ENCODE measurements around the gene GABRR2. TPM values are rescaled to one million over a fixed set of nuclear protein-coding genes. Genes with fewer than 3 reads are reported as not detected.

The GABRR2 gene
- total and polyA plus RNA-seq, 2 of the 4 experiments (the other 2 are of a cell fraction), result 0.26 TPM; not detected in 1

DNA sequence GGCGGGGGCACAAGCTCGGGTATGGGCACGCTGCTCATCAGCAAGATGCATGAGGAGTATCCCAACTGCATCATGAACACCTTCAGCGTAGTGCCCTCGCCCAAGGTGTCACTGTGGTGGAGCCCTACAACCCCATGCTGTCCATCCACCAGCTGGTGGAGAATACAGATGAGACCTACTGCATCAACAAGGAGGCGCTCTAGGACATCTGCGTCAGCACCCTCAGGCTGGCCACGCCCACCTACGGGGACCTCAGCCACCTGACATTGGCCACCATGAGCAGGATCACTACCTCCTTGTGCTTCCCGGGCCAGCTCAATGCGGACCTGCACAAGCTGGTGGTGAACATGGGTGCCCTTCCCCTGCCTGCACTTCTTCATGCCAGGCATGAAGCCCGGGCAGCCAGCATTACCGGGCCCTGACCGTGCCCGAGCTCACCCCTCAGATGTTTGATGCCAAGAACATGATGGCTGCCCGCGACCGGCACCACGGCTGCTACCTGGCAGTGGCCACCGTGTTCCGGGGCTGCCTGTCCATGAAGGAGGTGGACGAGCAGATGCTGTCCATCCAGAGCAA is 12.8 kb downstream of the GABRR2 start:
- Histone ChIP-seq H4K91ac (ENCODE audit: insufficient read depth, low read depth, low read length) (no peak overlapping the region), H4K8ac (ENCODE audit: low read depth in 2 of 2, low read length in 2 of 2) (no peak overlapping the region), H3K9me3 (ENCODE audit: control insufficient read depth, insufficient read depth, low read length) (no peaks in the 10 kb centered on the region; the same call in none of the 2 replicates), H3K4ac (ENCODE audit: low read depth, low read length) (no peak overlapping the region), H2BK20ac (ENCODE audit: low read depth, low read length) (no peak overlapping the region), H3K27ac (ENCODE audit: insufficient read depth, low read length) (no peak overlapping the region), H3K23ac (ENCODE audit: low read depth, low read length) (no peak overlapping the region), H3K27me3 (ENCODE audit: control insufficient read depth, insufficient read depth, low read length) (peaks cover 15% of the 10 kb centered on the region), H2AK5ac (ENCODE audit: low read depth, low read length) (no peak overlapping the region), H2AFZ (replicated peaks; ENCODE audit: low read length, poor library complexity) (no peak overlapping the region), H3K4me1 (ENCODE audit: control insufficient read depth, insufficient read depth, low read length) (peaks cover 9% of the 10 kb centered on the region), H2AK9ac (replicated peaks; ENCODE audit: low read depth, low read length, poor library complexity) (no peak overlapping the region), H3K56ac (ENCODE audit: extremely low read depth, insufficient read depth, low read length) (no peak overlapping the region), H3K4me2 (ENCODE audit: low read depth, low read length) (no peak overlapping the region), H3K18ac (ENCODE audit: low read depth, low read length) (no peak overlapping the region), H2BK120ac (ENCODE audit: low read depth, low read length) (no peak overlapping the region), H3K9ac (ENCODE audit: low read depth, low read length) (no peak overlapping the region), H3K4me3 (ENCODE audit: insufficient read depth, low read depth, low read length) (no peak overlapping the region), H2BK5ac (ENCODE audit: low read depth, low read length, poor library complexity, severe bottlenecking) (no peak overlapping the region), H3K14ac (replicated peaks; ENCODE audit: low read depth, low read length) (no peak overlapping the region), H3K9me1 (ENCODE audit: insufficient read depth, low read length) (peaks cover 9% of the 10 kb centered on the region; the same call in 1 of the 2 replicates), H4K20me1 (ENCODE audit: insufficient read depth, low read length) (peaks cover 5% of the 10 kb centered on the region; the same call in 1 of the 2 replicates), H3K79me1 (ENCODE audit: low read depth in 1 of 2, low read length in 2 of 2) (no peaks in the 10 kb centered on the region), H2BK15ac (ENCODE audit: low read depth, low read length) (no peak overlapping the region), H4K5ac (ENCODE audit: low read depth, low read length) (no peak overlapping the region), H3K36me3 (ENCODE audit: control insufficient read depth, insufficient read depth, low read length) (no peaks in the 10 kb centered on the region)
- CTCF ChIA-PET, result interaction anchor here (1.4 kb wide), 1 partner anchor 10 kb away, joined by 4 read pairs; no protein-coding TSS in a partner anchor
- WGBS, 2 experiments (ENCODE audit: extremely low coverage in 2 of 2, insufficient read length in 1 of 2), result 97% methylated on average over 9 of the region's 22 CpGs; no CpG with 5 or more reads in 1 of the 2 experiments
- TF ChIP-seq RFX5 (IDR thresholded peaks at IDR 0.05; ENCODE audit: low read depth, low read length), result no peak
- no peak for TF ChIP-seq FOS (IDR thresholded peaks at IDR 0.05; ENCODE audit: low read depth, low read length)
- no peak for TF ChIP-seq CEBPB (IDR thresholded peaks at IDR 0.05; ENCODE audit: low read depth, low read length)
- TF ChIP-seq, protein P1, sequence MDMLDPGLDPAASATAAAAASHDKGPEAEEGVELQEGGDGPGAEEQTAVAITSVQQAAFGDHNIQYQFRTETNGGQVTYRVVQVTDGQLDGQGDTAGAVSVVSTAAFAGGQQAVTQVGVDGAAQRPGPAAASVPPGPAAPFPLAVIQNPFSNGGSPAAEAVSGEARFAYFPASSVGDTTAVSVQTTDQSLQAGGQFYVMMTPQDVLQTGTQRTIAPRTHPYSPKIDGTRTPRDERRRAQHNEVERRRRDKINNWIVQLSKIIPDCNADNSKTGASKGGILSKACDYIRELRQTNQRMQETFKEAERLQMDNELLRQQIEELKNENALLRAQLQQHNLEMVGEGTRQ (IDR thresholded peaks at IDR 0.05; ENCODE audit: low read depth, low read length), result no peak
- TF ChIP-seq SMC3 (IDR thresholded peaks at IDR 0.05; ENCODE audit: low read depth, low read length), result no peak
- TF ChIP-seq BHLHE40 (IDR thresholded peaks at IDR 0.05; ENCODE audit: low read depth, low read length), result no peak
- TF ChIP-seq MXI1 (IDR thresholded peaks at IDR 0.05; ENCODE audit: borderline replicate concordance, low read depth, low read length), result no peak
- TF ChIP-seq CTCF (conservative IDR thresholded peaks at IDR 0.05; ENCODE audit: low read depth, low read length), result no peak
- no peak for TF ChIP-seq MAZ (IDR thresholded peaks at IDR 0.05; ENCODE audit: borderline replicate concordance, low read depth, low read length)
- no peak for TF ChIP-seq CHD1 (IDR thresholded peaks at IDR 0.05; ENCODE audit: low read depth, low read length)
- TF ChIP-seq POLR2A (IDR thresholded peaks at IDR 0.05; ENCODE audit: low read depth, low read length), result no peak
- no peak for TF ChIP-seq RCOR1 (IDR thresholded peaks at IDR 0.05; ENCODE audit: insufficient replicate concordance, low read length)
- TF ChIP-seq, protein P2, sequence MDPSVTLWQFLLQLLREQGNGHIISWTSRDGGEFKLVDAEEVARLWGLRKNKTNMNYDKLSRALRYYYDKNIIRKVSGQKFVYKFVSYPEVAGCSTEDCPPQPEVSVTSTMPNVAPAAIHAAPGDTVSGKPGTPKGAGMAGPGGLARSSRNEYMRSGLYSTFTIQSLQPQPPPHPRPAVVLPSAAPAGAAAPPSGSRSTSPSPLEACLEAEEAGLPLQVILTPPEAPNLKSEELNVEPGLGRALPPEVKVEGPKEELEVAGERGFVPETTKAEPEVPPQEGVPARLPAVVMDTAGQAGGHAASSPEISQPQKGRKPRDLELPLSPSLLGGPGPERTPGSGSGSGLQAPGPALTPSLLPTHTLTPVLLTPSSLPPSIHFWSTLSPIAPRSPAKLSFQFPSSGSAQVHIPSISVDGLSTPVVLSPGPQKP (IDR thresholded peaks at IDR 0.05; ENCODE audit: borderline replicate concordance, low read depth, low read length), result no peak
- no peak for TF ChIP-seq RAD21 (IDR thresholded peaks at IDR 0.05; ENCODE audit: low read length)
- BruUV-seq (replicated peaks), result no TSS peak
- intact Hi-C loops (cut with micrococcal nuclease), result no loop called here
- DNase-seq (no peak), ATAC-seq (ENCODE audit: low read depth) (no peak)
- in situ Hi-C loops (cut with MboI; ENCODE audit: low sequenced_read_pairs), result no loop called here
- dilution Hi-C loops (cut with HindIII; ENCODE audit: low sequenced_read_pairs, unreplicated experiment), result no loop called here
- POLR2A ChIA-PET (ENCODE audit: unreplicated experiment), result no interaction called here

Measured in IMR-90 (cell line).